PC-9 (cell line): ENCODE data around the gene CFAP92. TPM values are rescaled to one million over a fixed set of nuclear protein-coding genes. Genes with fewer than 3 reads are reported as not detected.

Experiments
- BruUV-seq: library from RNA; stranded (reverse); fragments of 400-500 nt; replicated peaks from 2 replicates; lab custom pipeline; 2021; lab: Mats Ljungman, UMichigan
- CTCF ChIA-PET: fragments of 300-600 bp; sonication (Branson Sonifier 250); formaldehyde crosslinking; loops from one replicate; lab custom pipeline; 2022; ENCODE audit warnings: antibody characterized with exemption; lab: Charles Lee
- POLR2A ChIA-PET: fragments of 300-600 bp; sonication (Branson Sonifier 250); formaldehyde crosslinking; loops from one replicate; lab custom pipeline; 2022; ENCODE audit warnings: antibody characterized with exemption; ENCODE audit not compliant: unreplicated experiment; lab: Charles Lee
- DNase-seq, 2 experiments: peaks; one replicate each; pipeline versions ENCODE4 v3.0.0 to v3.0.0-alpha.2; 2015 to 2022; ENCODE audit warnings: mixed read lengths in 1 of 2
- H2AFZ ChIP-seq: fragments of 200-600 bp; sonication (generic); 2 replicates; pipeline ENCODE4 v1.8.1; 2017; ENCODE audit warnings: antibody characterized with exemption
- H3F3A ChIP-seq: fragments of 200-600 bp; sonication (generic); 2 replicates; pipeline ENCODE4 v1.8.1; 2017; ENCODE audit warnings: antibody characterized with exemption, mild to moderate bottlenecking, low read depth; ENCODE audit not compliant: insufficient read depth
- H3K27ac ChIP-seq: fragments of 200-600 bp; sonication (generic); 2 replicates; pipeline ENCODE4 v1.6.1; 2016; ENCODE audit warnings: mixed run types
- H3K27me3 ChIP-seq: fragments of 200-600 bp; sonication (generic); 2 replicates; pipeline ENCODE4 v1.6.1; 2016; ENCODE audit warnings: low read depth, mixed run types; ENCODE audit not compliant: insufficient read depth
- H3K36me3 ChIP-seq: fragments of 200-600 bp; sonication (generic); 2 replicates; pipeline ENCODE4 v1.6.1; 2016; ENCODE audit warnings: low read depth, mixed run types
- H3K4me1 ChIP-seq: fragments of 200-600 bp; sonication (generic); replicated peaks from 2 replicates; pipeline ENCODE4 v1.6.1; 2016; ENCODE audit warnings: mixed run types; ENCODE audit not compliant: insufficient read depth
- H3K4me2 ChIP-seq: fragments of 200-600 bp; sonication (generic); 2 replicates; pipeline ENCODE4 v1.6.1; 2017; ENCODE audit warnings: mixed run types
- H3K4me3 ChIP-seq: fragments of 200-600 bp; sonication (generic); 2 replicates; pipeline ENCODE4 v1.6.1; 2016; ENCODE audit warnings: mixed run types
- H3K79me2 ChIP-seq: fragments of 200-600 bp; sonication (generic); 2 replicates; pipeline ENCODE4 v1.6.1; 2017; ENCODE audit warnings: low read depth, mixed run types
- H3K9me2 ChIP-seq: fragments of 200-600 bp; sonication (generic); 2 replicates; pipeline ENCODE4 v1.8.1; 2017; ENCODE audit warnings: mild to moderate bottlenecking; ENCODE audit not compliant: insufficient read depth
- H3K9me3 ChIP-seq: fragments of 200-600 bp; sonication (generic); 2 replicates; pipeline ENCODE4 v1.8.1; 2016; ENCODE audit warnings: low read depth; ENCODE audit not compliant: insufficient read depth
- H4K20me1 ChIP-seq: fragments of 200-600 bp; sonication (generic); 2 replicates; pipeline ENCODE4 v1.8.1; 2017; ENCODE audit not compliant: insufficient read depth
- EZH2 ChIP-seq: fragments of 200-600 bp; sonication (generic); IDR thresholded peaks from 2 replicates; pipeline ENCODE4 v1.8.0; 2017; ENCODE audit warnings: antibody characterized with exemption, low read depth
- intact Hi-C: fragments of 100-400 bp; cut with micrococcal nuclease; formaldehyde crosslinking; loops from one replicate; pipeline ENCODE4 v1.10.0; 2022; ENCODE audit not compliant: unreplicated experiment
- total RNA-seq: library from RNA; stranded (reverse); gene quantifications from 2 replicates; pipeline ENCODE4 v1.2.3, GENCODE V29; 2021
- TF ChIP-seq, protein P1 (sequence below): fragments of 200-600 bp; sonication (generic); conservative IDR thresholded peaks from 2 replicates; pipeline ENCODE4 v1.6.1; 2017; ENCODE audit warnings: mixed run types, antibody characterized with exemption, mild to moderate bottlenecking, moderate library complexity

CFAP92 gene
- total RNA-seq, 1 experiment from 2014 or later: 4.3 TPM

GRCh38 chr3:128908951-128909350 lies 84.9 kb downstream of the CFAP92 start:
- H2AFZ ChIP-seq: no peak overlapping the region
- no peak overlapping the region for H3K27ac ChIP-seq
- CTCF ChIA-PET: no interaction called here
- H4K20me1 ChIP-seq: no peaks in the 10 kb centered on the region
- no peaks in the 10 kb centered on the region for H3K4me1 ChIP-seq
- no peaks in the 10 kb centered on the region for H3K79me2 ChIP-seq
- no peak overlapping the region for H3K4me2 ChIP-seq
- no peak for TF ChIP-seq EZH2
- TF ChIP-seq, protein P1, sequence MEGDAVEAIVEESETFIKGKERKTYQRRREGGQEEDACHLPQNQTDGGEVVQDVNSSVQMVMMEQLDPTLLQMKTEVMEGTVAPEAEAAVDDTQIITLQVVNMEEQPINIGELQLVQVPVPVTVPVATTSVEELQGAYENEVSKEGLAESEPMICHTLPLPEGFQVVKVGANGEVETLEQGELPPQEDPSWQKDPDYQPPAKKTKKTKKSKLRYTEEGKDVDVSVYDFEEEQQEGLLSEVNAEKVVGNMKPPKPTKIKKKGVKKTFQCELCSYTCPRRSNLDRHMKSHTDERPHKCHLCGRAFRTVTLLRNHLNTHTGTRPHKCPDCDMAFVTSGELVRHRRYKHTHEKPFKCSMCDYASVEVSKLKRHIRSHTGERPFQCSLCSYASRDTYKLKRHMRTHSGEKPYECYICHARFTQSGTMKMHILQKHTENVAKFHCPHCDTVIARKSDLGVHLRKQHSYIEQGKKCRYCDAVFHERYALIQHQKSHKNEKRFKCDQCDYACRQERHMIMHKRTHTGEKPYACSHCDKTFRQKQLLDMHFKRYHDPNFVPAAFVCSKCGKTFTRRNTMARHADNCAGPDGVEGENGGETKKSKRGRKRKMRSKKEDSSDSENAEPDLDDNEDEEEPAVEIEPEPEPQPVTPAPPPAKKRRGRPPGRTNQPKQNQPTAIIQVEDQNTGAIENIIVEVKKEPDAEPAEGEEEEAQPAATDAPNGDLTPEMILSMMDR: no peak
- no peaks in the 10 kb centered on the region for H3K27me3 ChIP-seq
- intact Hi-C loops: no loop called here
- H3K4me3 ChIP-seq: no peak overlapping the region
- no peak for DNase-seq
- POLR2A ChIA-PET: no interaction called here
- BruUV-seq: no TSS peak
- H3F3A ChIP-seq: no peaks in the 10 kb centered on the region
- H3K9me2 ChIP-seq: no peaks in the 10 kb centered on the region
- H3K9me3 ChIP-seq: no peaks in the 10 kb centered on the region
- 0 out of 2 replicates have a peak, but pooled peaks cover 4% of the 10 kb centered on the region for H3K36me3 ChIP-seq

DNA sequence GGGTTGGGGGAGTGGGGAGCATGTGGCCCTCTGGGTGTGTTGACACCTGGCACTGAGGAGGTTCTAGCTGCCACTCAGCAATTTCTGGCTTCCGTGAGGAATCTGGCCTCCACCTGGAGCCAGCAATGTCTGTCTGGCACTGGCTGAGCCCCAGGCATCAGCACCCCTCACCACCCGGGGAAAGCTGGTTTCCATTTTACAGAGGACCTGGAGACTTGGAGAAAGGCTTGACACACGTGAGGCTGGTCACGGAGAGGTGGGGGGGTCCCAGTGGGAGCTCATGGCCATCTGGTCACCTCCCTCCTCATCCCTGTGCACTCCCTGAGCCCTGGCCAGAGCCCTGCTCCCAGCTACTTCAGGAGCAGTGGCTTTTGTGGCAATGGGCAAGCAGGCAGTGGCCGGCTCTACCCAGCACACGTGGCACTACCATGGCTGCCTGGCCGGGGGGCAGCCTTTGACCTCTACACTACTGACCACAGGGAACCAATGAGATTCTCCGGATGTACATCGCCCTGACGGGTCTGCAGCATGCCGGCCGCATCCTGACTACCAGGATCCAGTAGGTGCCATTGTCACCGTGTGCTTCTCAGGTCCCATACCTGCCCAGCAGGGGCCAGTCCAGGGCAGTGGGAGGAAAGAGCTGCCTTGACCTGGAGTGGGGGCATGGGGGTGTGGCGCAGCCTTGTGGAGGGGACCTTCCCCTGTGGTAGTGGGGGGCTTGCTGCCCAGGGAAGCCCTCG lies 86.0 kb downstream of the CFAP92 start:
- POLR2A ChIA-PET: no interaction called here
- no peaks in the 10 kb centered on the region for H3K9me3 ChIP-seq

GRCh38 chr3:128906804-128907525 lies 86.9 kb downstream of the CFAP92 start:
- no peaks in the 10 kb centered on the region for H3K4me1 ChIP-seq
- H3K36me3 ChIP-seq: peaks cover 6% of the 10 kb centered on the region; the same call in 1 of the 2 replicates
- no TSS peak for BruUV-seq
- H3K9me3 ChIP-seq: no peaks in the 10 kb centered on the region
- no peaks in the 10 kb centered on the region for H3K27me3 ChIP-seq
- no peaks in the 10 kb centered on the region for H4K20me1 ChIP-seq
- H3K4me2 ChIP-seq: no peak overlapping the region
- CTCF ChIA-PET: no interaction called here
- TF ChIP-seq, protein P1: no peak
- no peak for TF ChIP-seq EZH2
- no peaks in the 10 kb centered on the region for H3K9me2 ChIP-seq
- H2AFZ ChIP-seq: no peak overlapping the region
- intact Hi-C loops: no loop called here
- POLR2A ChIA-PET: no interaction called here
- DNase-seq: no peak
- no peak overlapping the region for H3K27ac ChIP-seq
- no peaks in the 10 kb centered on the region for H3K79me2 ChIP-seq
- H3F3A ChIP-seq: no peaks in the 10 kb centered on the region
- no peak overlapping the region for H3K4me3 ChIP-seq

More for the DNA sequence above, 86.0 kb downstream of the CFAP92 start:
- Histone ChIP-seq H2AFZ (no peak overlapping the region), H3K27ac (no peak overlapping the region), H3K4me2 (no peak overlapping the region), H3K9me2 (no peaks in the 10 kb centered on the region), H4K20me1 (no peaks in the 10 kb centered on the region), H3K4me1 (no peaks in the 10 kb centered on the region), H3F3A (no peaks in the 10 kb centered on the region), H3K4me3 (no peak overlapping the region), H3K36me3 (0 out of 2 replicates have a peak, but pooled peaks cover 4% of the 10 kb centered on the region), H3K79me2 (no peaks in the 10 kb centered on the region), H3K27me3 (no peaks in the 10 kb centered on the region)
- intact Hi-C loops: no loop called here
- CTCF ChIA-PET: no interaction called here
- TF ChIP-seq, protein P1: no peak
- TF ChIP-seq EZH2: no peak
- no TSS peak for BruUV-seq
- no peak for DNase-seq
